Bone marrow (tissue), 2 donors: Measurements from ENCODE around the gene ALDH1A2.
"Not testable (repeated sequence)": the region's sequence is repeated elsewhere in the genome, so short reads cannot be mapped to it uniquely, and the experiment has no call there.

Experiments
- DNase-seq, 2 donors: peaks; one replicate each; lab custom pipeline; 2025; lab: John Stamatoyannopoulos, UW

The ALDH1A2 gene

GRCh38 chr15:58065445-58066041, at the start of gene ALDH1A2:
Gene ALDH1A2 (minus strand): TSS chr15:58065711. CDS start chr15:58065650, 61 bp downstream.
- DNase-seq = no peak

GRCh38 chr15:58114812-58115211, 49.3 kb upstream of the ALDH1A2 start:
- no peak for DNase-seq

- no peak for DNase-seq
Measured at GRCh38 chr15:58114388-58114787, 48.9 kb upstream of the ALDH1A2 start.

GRCh38 chr15:58113358-58113757, 47.8 kb upstream of the ALDH1A2 start:
- not testable (repeated sequence) for DNase-seq

DNA sequence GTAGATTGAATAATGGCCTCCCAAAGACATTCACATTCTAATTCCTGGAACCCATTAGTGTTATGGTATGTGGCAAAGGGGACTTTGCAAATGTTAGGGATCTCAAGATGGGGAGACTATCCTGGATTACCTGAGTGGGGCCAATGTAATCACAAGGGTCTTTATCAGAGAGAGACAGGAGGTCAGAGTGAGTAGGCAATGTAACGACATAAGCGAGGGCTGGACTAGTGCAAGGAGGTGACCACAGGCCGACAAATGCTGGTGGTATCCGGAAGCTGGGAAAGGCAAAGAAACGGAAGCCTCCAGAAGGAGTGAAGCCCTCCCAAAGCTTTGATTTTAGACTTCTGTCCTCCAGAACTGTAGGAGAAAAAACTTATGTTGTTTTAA, 46.2 kb upstream of the ALDH1A2 start:
- no peak for DNase-seq

- DNase-seq = no peak
Measured at GRCh38 chr15:58110999-58111717, 45.6 kb upstream of the ALDH1A2 start.

- no peak for DNase-seq
Measured at GRCh38 chr15:58109419-58109818, 43.9 kb upstream of the ALDH1A2 start.

DNA sequence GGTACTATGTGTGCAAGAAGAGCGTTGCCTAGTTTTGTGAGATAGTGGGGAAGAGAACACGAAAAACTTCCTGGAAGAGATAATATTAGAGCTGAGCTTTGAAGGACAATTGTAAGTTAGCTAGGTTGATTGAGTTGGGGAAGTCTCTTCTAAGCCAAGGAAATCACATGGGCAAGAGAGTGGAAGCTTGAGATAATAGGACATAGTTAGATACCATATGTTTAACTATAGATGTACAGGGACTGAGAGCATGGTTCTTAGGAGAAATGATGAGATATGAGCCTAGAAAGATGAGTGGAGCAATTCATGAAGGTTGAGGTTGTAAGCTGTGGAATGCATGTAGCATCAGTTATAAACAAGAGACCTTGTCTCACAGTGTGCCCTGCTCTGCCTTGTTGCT, 42.6 kb upstream of the ALDH1A2 start:
- no peak for DNase-seq

- DNase-seq = no peak
Measured at GRCh38 chr15:58103482-58103881, 38.0 kb upstream of the ALDH1A2 start.

DNA sequence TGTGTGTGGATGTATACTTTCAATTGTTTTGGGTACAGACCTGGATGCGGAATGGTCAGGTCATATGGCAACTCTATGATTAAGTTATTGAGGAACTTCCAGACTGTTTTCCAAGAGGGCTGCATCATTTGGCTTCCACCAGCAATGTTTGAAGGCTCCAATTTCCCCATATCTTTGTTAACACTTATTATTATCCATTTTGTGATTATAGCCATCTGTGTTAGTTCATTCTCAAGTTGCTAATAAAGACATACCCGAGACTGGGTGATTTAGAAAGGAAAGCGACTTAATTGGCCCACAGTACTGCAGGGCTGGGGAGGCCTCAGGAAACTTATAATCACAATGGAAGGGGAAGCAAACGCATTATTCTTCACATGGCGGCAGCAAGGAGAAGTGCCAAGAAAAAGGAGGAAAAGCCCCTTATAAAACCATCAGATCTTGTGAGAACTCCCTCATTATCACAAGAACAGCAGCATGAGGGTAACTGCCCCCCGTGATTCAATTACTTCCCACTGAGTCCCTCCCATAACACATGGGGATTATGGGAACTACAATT, 31.1 kb upstream of the ALDH1A2 start:
- DNase-seq = no peak

DNA sequence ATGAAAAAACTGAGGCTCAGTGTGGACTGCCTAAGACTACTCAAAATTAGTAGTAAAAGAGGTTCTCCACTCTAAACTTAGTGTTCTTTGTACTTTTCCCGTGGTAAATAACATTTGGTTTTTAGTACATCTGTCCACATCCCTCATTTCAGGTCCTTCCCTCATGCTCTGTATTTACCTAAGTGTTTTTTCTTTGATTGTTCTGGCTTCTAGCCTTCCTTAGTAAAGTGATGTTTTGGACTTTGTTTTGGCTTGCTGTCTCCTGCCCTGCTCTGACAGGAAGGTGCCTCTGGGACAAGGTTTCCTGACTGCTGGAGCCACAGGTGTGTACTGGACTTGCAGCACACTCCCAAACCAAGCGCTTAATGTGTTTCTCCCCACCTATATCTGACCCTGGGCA, 29.9 kb upstream of the ALDH1A2 start:
- no peak for DNase-seq

GRCh38 chr15:58087871-58088270, 22.4 kb upstream of the ALDH1A2 start:
- DNase-seq = no peak

DNA sequence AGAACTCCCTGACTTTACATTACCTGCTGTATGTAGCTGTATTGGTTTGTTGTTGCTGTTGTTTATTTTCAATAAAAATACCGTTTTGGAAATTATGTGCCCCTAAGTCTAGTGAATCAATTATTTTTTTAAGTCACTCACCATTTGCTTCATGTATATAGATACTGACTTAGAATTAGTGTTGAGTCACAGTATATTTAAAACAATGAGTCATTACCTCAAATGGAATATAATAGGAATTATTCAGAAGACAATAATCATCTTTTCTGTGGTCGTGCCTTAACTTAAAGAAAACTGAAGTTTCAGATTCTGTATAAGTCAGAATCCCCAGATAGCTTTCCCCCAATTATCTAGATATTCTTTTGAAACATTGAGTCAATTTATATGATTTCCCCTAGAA, 21.0 kb upstream of the ALDH1A2 start:
- DNase-seq = no peak

GRCh38 chr15:58083526-58083925, 18.0 kb upstream of the ALDH1A2 start:
- no peak for DNase-seq

GRCh38 chr15:58081891-58082290, 16.4 kb upstream of the ALDH1A2 start:
- DNase-seq = no peak

DNA sequence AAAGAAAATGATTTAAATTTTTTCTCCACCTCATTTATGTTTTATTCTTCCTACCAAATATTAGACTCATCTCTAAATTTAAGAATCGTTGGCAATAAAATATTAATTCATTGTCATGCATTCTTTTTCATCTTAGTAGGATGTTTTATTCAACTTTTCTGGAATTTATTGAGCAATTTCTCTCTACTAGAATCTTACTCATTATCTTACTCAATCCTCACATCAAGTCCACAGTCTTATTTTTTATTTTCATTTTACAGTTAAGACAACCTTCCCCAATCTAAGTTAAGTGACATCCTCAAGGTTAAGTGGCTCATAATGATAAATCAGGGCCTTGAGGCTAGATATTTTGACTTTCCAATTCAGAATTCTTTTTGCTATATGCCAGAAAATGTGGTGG, 15.9 kb upstream of the ALDH1A2 start:
- DNase-seq = no peak

DNA sequence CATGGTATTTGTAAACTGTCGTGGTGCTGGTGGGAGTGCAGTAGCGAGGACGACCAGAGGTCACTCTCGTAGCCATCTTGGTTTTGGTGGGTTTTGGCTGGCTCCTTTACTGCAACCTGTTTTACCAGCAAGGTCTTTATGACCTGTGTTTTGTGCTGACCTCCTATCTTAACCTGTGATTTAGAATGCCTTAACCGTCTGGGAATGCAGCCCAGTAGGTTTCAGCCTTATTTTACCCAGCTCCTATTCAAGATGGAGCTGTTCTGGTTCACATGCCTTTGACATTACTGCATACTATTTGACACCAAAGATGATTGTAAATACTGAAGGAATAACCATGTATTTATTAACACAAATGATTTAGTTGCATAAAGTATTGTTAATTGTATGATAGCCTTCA, 15.4 kb upstream of the ALDH1A2 start:
- DNase-seq = not testable (repeated sequence)

GRCh38 chr15:58080398-58080797, 14.9 kb upstream of the ALDH1A2 start:
- no peak for DNase-seq

GRCh38 chr15:58078591-58078990, 13.1 kb upstream of the ALDH1A2 start:
- no peak for DNase-seq

- DNase-seq = no peak
Measured at GRCh38 chr15:58077427-58077826, 11.9 kb upstream of the ALDH1A2 start.

DNA sequence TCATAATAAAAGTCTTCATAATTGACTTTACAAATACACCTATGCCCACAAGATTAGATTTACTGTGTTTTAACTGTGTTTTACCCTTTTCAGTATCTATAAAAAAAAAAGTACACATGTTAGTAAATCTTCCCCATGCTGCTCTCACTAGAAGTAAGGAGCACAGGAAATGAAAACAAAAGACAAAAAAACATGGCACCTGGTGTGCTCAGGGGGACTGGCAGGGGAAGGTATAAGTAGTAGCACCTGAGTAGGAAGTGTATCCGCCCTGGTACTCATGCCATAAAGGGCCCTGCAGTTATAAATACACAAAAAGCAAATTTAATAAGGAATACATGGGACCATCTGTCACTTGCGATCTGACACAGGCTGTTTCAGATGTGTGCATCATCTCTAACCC, 8.9 kb upstream of the ALDH1A2 start:
- no peak for DNase-seq

DNA sequence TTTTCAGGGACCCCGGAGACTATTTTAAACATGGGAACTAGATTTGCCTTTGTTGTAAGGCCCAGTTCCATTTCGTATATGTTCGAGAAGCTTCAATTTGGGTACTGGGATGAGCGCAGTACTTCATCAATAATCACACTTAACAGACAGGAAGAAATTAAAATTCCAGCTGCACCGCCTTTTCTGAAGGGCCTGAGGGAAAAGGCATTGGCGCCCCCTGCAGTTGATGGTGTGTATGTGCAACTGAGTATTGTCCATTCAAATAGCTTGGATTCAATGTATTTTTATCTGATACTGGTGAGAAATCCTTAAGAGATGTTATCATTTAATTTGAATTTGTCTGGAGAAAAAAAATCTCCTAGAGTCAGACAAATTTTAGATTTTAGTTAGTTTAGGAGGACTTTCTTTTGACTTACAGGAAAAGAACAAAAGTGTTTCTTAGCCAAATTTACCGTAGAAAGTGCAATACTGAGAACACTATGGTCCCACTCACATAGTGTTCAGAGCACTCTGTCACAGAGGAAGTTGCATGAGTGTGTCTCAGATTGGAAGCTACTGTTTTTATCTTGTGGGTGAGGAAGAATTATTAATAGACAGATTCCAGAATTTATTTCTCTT, 5.4 kb upstream of the ALDH1A2 start:
- peak in 1 of 2 donors; percentile 32 for DNase-seq

GRCh38 chr15:58069008-58069407, 3.5 kb upstream of the ALDH1A2 start:
- DNase-seq = no peak
